NCI-H2196 (cell line): ENCODE results near the gene ERBB4.
"Not testable (repeated sequence)": the region's sequence is repeated elsewhere in the genome, so short reads cannot be mapped to it uniquely, and the experiment has no call there.

Experiments
- DNase-seq: peaks from one replicate; lab custom pipeline; 2025; ENCODE audit not compliant: unreplicated experiment; lab: John Stamatoyannopoulos, UW

The ERBB4 gene

GRCh38 chr2:212530373-212530772 lies 8.2 kb downstream of the ERBB4 start:
- DNase-seq: no peak

GRCh38 chr2:212528106-212528856 lies 10.3 kb downstream of the ERBB4 start:
- no peak for DNase-seq

GRCh38 chr2:212526059-212526458 lies 12.5 kb downstream of the ERBB4 start:
- no peak for DNase-seq

- no peak for DNase-seq
These were observed 14.8 kb downstream of the ERBB4 start for GRCh38 chr2:212523756-212524155.

- DNase-seq: no peak
These were observed 18.3 kb downstream of the ERBB4 start for GRCh38 chr2:212520340-212520739.

- no peak for DNase-seq
These were observed 20.9 kb downstream of the ERBB4 start for GRCh38 chr2:212517693-212518092.

- DNase-seq: no peak
These were observed 33.0 kb downstream of the ERBB4 start for GRCh38 chr2:212505586-212505985.

GRCh38 chr2:212495046-212495445 lies 43.6 kb downstream of the ERBB4 start:
- no peak for DNase-seq

- no peak for DNase-seq
These were observed 44.1 kb downstream of the ERBB4 start for GRCh38 chr2:212494418-212495020.

GRCh38 chr2:212489719-212490346 lies 48.8 kb downstream of the ERBB4 start:
- no peak for DNase-seq

- no peak for DNase-seq
These were observed 50.0 kb downstream of the ERBB4 start for GRCh38 chr2:212488611-212489010.

- DNase-seq: no peak
These were observed 54.0 kb downstream of the ERBB4 start for GRCh38 chr2:212484563-212485080.

- DNase-seq: no peak
These were observed 58.2 kb downstream of the ERBB4 start for GRCh38 chr2:212480447-212480846.

GRCh38 chr2:212477571-212477970 lies 61.0 kb downstream of the ERBB4 start:
- DNase-seq: no peak

GRCh38 chr2:212473211-212473610 lies 65.4 kb downstream of the ERBB4 start:
- DNase-seq: no peak

- DNase-seq: not testable (repeated sequence)
These were observed 71.1 kb downstream of the ERBB4 start for GRCh38 chr2:212467551-212467950.

GRCh38 chr2:212465456-212465855 lies 73.1 kb downstream of the ERBB4 start:
- no peak for DNase-seq

- DNase-seq: not testable (repeated sequence)
These were observed 76.9 kb downstream of the ERBB4 start for GRCh38 chr2:212461708-212462107.

GRCh38 chr2:212454149-212454548 lies 84.5 kb downstream of the ERBB4 start:
- no peak for DNase-seq

- DNase-seq: no peak
These were observed 86.8 kb downstream of the ERBB4 start for GRCh38 chr2:212451786-212452231.

- DNase-seq: no peak
These were observed 89.9 kb downstream of the ERBB4 start for GRCh38 chr2:212448698-212449097.

- DNase-seq: no peak
These were observed 96.8 kb downstream of the ERBB4 start for GRCh38 chr2:212441821-212442220.
